Thyroid gland (tissue), 4 donors: Measurements from ENCODE around the gene PCDHB1. TPM values are rescaled to one million over a fixed set of nuclear protein-coding genes. Genes with fewer than 3 reads are reported as not detected.
"Not testable (repeated sequence)": the region's sequence is repeated elsewhere in the genome, so short reads cannot be mapped to it uniquely, and the experiment has no call there.

Source experiments
- DNase-seq, 2 donors: peaks; one replicate each; pipeline ENCODE4 v3.0.0-alpha.2; 2019
- H3K27ac ChIP-seq, 3 donors: fragments of 200-600 bp; sonication (generic); 1 replicate in 2 of 3; 2 replicates in 1 of 3; pipeline ENCODE4 v1.5.1; 2016 to 2019; ENCODE audit warnings: mild to moderate bottlenecking in 1 of 3, moderate library complexity in 1 of 3
- H3K27me3 ChIP-seq: fragments of 200-600 bp; sonication (generic); one replicate; pipeline ENCODE4 v1.5.1; 2019
- H3K36me3 ChIP-seq, 2 donors: fragments of 200-600 bp; sonication (generic); one replicate each; pipeline ENCODE4 v1.5.1; 2016 to 2019
- H3K4me1 ChIP-seq, 2 donors: fragments of 200-600 bp; sonication (generic); one replicate each; pipeline ENCODE4 v1.5.1; 2017 to 2019
- H3K4me3 ChIP-seq, 3 donors: fragments of 200-600 bp; sonication (generic); replicated peaks in 1 of 3; 1 replicate in 2 of 3; 2 replicates in 1 of 3; pipeline ENCODE4 v1.5.1; 2016; ENCODE audit warnings: mild to moderate bottlenecking in 1 of 3
- H3K9me3 ChIP-seq: fragments of 200-600 bp; sonication (generic); one replicate; pipeline ENCODE4 v1.5.1; 2017
- CTCF ChIP-seq, 6 experiments: fragments of 200-600 bp in 3 of 6; fragments of 450-650 bp in 3 of 6; sonication (generic) in 3 of 6; IDR thresholded peaks; one replicate each; pipeline ENCODE4 v1.5.1; 2016 to 2019; ENCODE audit warnings: antibody characterized with exemption in 6 of 6, mild to moderate bottlenecking in 2 of 6, inconsistent platforms in 1 of 6, moderate library complexity in 1 of 6
- POLR2A ChIP-seq, 2 donors: fragments of 450-650 bp; IDR thresholded peaks; one replicate each; pipeline ENCODE4 v1.6.1; 2017; ENCODE audit warnings: antibody characterized with exemption in 2 of 2, mild to moderate bottlenecking in 2 of 2, moderate library complexity in 1 of 2
- WGBS, 2 donors: methylation state at CpG; one replicate each; pipeline ENCODE4 v1.1.5; 2017; 5-methylcytosine and 5-hydroxymethylcytosine counted together
- intact Hi-C: fragments of 100-400 bp; cut with DNase I; formaldehyde crosslinking; loops from one replicate; pipeline ENCODE4 v1.15.1; 2023
- total RNA-seq, 4 donors: library from RNA; depleted of rRNA; stranded (reverse); fragments of >200 nt; gene quantifications; one replicate each; pipeline ENCODE4 v1.2.3, GENCODE V29; 2016

PCDHB1 gene
- total RNA-seq, 4 donors from 2014 or later, result under 0.01 TPM; not detected in 3

- H3K9me3 ChIP-seq, result no peaks in the 10 kb centered on the region
- DNase-seq, result peak; percentile 18 to 24
- intact Hi-C loops, result no loop called here
- H3K4me3 ChIP-seq, result no peak within 1 kb of the TSS
- WGBS, 2 donors, result 13 to 22% methylated on average over 19 of the region's 19 CpGs
- TF ChIP-seq POLR2A (IDR thresholded peaks at IDR 0.05) (no peak), CTCF (IDR thresholded peaks at IDR 0.05) (peak in 2 of 6 experiments; percentile 29 to 48)
- no peaks in the 10 kb centered on the region for H3K27me3 ChIP-seq
- no peak within 1 kb of the TSS for H3K27ac ChIP-seq
- no peaks in the 10 kb centered on the region for H3K36me3 ChIP-seq
- H3K4me1 ChIP-seq, result no peaks in the 10 kb centered on the region
Measured at GRCh38 chr5:141100243-141100805, 49.1 kb downstream of the PCDHB1 start, which contains the start of gene PCDHB3. Gene PCDHB3, plus strand, starts transcription at chr5:141100473. Its CDS starts 177 bp downstream, at chr5:141100650.

- Histone ChIP-seq H3K4me1 (no peaks in the 10 kb centered on the region), H3K4me3 (no peak overlapping the region), H3K9me3 (no peaks in the 10 kb centered on the region), H3K27ac (no peak overlapping the region), H3K27me3 (no peaks in the 10 kb centered on the region), H3K36me3 (no peaks in the 10 kb centered on the region)
- intact Hi-C loops, result no loop called here
- DNase-seq, result no peak
- no peak for TF ChIP-seq CTCF (IDR thresholded peaks at IDR 0.05)
- TF ChIP-seq POLR2A (IDR thresholded peaks at IDR 0.05), result no peak
- 29 to 56% methylated on average over 19 to 20 of the region's 20 CpGs for WGBS, 2 donors
Measured at GRCh38 chr5:141101059-141101458, 49.9 kb downstream of the PCDHB1 start.

- DNase-seq, H3K27me3 ChIP-seq, H3K36me3 ChIP-seq, H3K4me3 ChIP-seq, H3K9me3 ChIP-seq, intact Hi-C loops, H3K27ac ChIP-seq, H3K4me1 ChIP-seq: not testable (repeated sequence)
- 14 to 48% methylated on average over 8 to 9 of the region's 39 CpGs for WGBS, 2 donors
Measured at GRCh38 chr5:141102070-141102469, 50.9 kb downstream of the PCDHB1 start.

GRCh38 chr5:141102471-141102870 lies 51.3 kb downstream of the PCDHB1 start:
- no CpG with 5 or more reads among the region's 38 CpGs for WGBS, 2 donors
- H3K27me3 ChIP-seq, DNase-seq, H3K9me3 ChIP-seq, intact Hi-C loops, H3K36me3 ChIP-seq, H3K4me1 ChIP-seq, H3K4me3 ChIP-seq, H3K27ac ChIP-seq: not testable (repeated sequence)

- H3K27ac ChIP-seq, result no peak overlapping the region
- no peak for TF ChIP-seq POLR2A (IDR thresholded peaks at IDR 0.05)
- no peak for TF ChIP-seq CTCF (IDR thresholded peaks at IDR 0.05)
- intact Hi-C loops, result no loop called here
- no peaks in the 10 kb centered on the region for H3K36me3 ChIP-seq
- no peak for DNase-seq
- no peak overlapping the region for H3K4me3 ChIP-seq
- 74 to 82% methylated on average over 2 of the region's 2 CpGs for WGBS, 2 donors
- H3K27me3 ChIP-seq, result no peaks in the 10 kb centered on the region
- H3K9me3 ChIP-seq, result no peaks in the 10 kb centered on the region
- H3K4me1 ChIP-seq, result no peaks in the 10 kb centered on the region
Measured at GRCh38 chr5:141105350-141105749, 54.2 kb downstream of the PCDHB1 start.

Other genes with a start within 250 kb of the PCDHB1 start
- gene PCDHA4, start 244.3 kb upstream of the PCDHB1 start, total RNA-seq, result 1 to 10 TPM in 1 of 4 donors, under 1 TPM in 3; 0.40 to 2.1 (median 0.69) TPM
- under 1 TPM; 0.33 to 0.54 (median 0.45) TPM for gene PCDHA5, start 229.8 kb upstream of the PCDHB1 start, total RNA-seq
- 1 to 10 TPM in 2 of 4 donors, under 1 TPM in 2; 0.29 to 1.3 (median 1.0) TPM for gene PCDHA6, start 223.4 kb upstream of the PCDHB1 start, total RNA-seq
- gene PCDHA7, start 217.1 kb upstream of the PCDHB1 start, total RNA-seq, result under 1 TPM; 0.45 to 0.88 (median 0.54) TPM
- gene PCDHA8, start 210.2 kb upstream of the PCDHB1 start, total RNA-seq, result under 1 TPM in 3 of 4 donors, not detected in 1; 0.27 to 0.93 (median 0.33) TPM
- under 1 TPM; 0.17 to 0.54 (median 0.29) TPM for gene PCDHA9, start 203.0 kb upstream of the PCDHB1 start, total RNA-seq
- gene PCDHA10, start 195.5 kb upstream of the PCDHB1 start, total RNA-seq, result 10 to 100 TPM in 2 of 4 donors, 1 to 10 TPM in 2; 6.0 to 11.8 (median 9.2) TPM
- 1 to 10 TPM; 1.8 to 4.2 (median 2.1) TPM for gene PCDHA11, start 182.4 kb upstream of the PCDHB1 start, total RNA-seq
- gene PCDHA12, start 176.1 kb upstream of the PCDHB1 start, total RNA-seq, result 1 to 10 TPM; 3.3 to 9.6 (median 6.1) TPM
- gene PCDHA13, start 169.2 kb upstream of the PCDHB1 start, total RNA-seq, result 1 to 10 TPM; 1.8 to 4.0 (median 3.1) TPM
- 1 to 10 TPM; 3.0 to 6.4 (median 3.5) TPM for gene PCDHAC1, start 125.1 kb upstream of the PCDHB1 start, total RNA-seq
- 1 to 10 TPM; 2.0 to 5.4 (median 3.4) TPM for gene PCDHAC2, start 84.9 kb upstream of the PCDHB1 start, total RNA-seq
- 1 to 10 TPM; 1.2 to 4.2 (median 3.2) TPM for gene PCDHB2, start 43.2 kb downstream of the PCDHB1 start, total RNA-seq
- gene PCDHB3, start 49.1 kb downstream of the PCDHB1 start, total RNA-seq, result 1 to 10 TPM in 3 of 4 donors, under 1 TPM in 1; 0.81 to 3.0 (median 2.4) TPM
- gene PCDHB4, start 70.4 kb downstream of the PCDHB1 start, total RNA-seq, result 1 to 10 TPM; 2.0 to 8.7 (median 3.5) TPM
- 10 to 100 TPM in 2 of 4 donors, 1 to 10 TPM in 2; 7.1 to 21.4 (median 11.1) TPM for gene PCDHB5, start 83.8 kb downstream of the PCDHB1 start, total RNA-seq
- gene PCDHB6, start 98.7 kb downstream of the PCDHB1 start, total RNA-seq, result 1 to 10 TPM in 2 of 4 donors, under 1 TPM in 2; 0.13 to 2.4 (median 0.71) TPM
- gene PCDHB7, start 121.3 kb downstream of the PCDHB1 start, total RNA-seq, result 1 to 10 TPM in 3 of 4 donors, under 1 TPM in 1; 0.67 to 2.8 (median 2.1) TPM
- gene PCDHB8, start 126.4 kb downstream of the PCDHB1 start, total RNA-seq, result 1 to 10 TPM in 3 of 4 donors, under 1 TPM in 1; 0.67 to 2.6 (median 1.8) TPM
- gene PCDHB16, start 131.0 kb downstream of the PCDHB1 start, total RNA-seq, result 1 to 10 TPM; 3.5 to 4.8 (median 4.1) TPM
- gene PCDHB9, start 135.8 kb downstream of the PCDHB1 start, total RNA-seq, result 1 to 10 TPM; 2.0 to 3.9 (median 3.0) TPM
- gene PCDHB10, start 141.0 kb downstream of the PCDHB1 start, total RNA-seq, result 1 to 10 TPM; 1.6 to 3.1 (median 2.4) TPM
- 1 to 10 TPM; 2.0 to 3.4 (median 2.5) TPM for gene PCDHB11, start 148.3 kb downstream of the PCDHB1 start, total RNA-seq
- gene PCDHB12, start 157.3 kb downstream of the PCDHB1 start, total RNA-seq, result 1 to 10 TPM; 1.1 to 3.6 (median 2.4) TPM
- gene PCDHB13, start 162.5 kb downstream of the PCDHB1 start, total RNA-seq, result 1 to 10 TPM; 4.0 to 7.2 (median 5.2) TPM
- gene PCDHB14, start 172.0 kb downstream of the PCDHB1 start, total RNA-seq, result 1 to 10 TPM; 3.5 to 6.5 (median 4.0) TPM
- 1 to 10 TPM; 3.8 to 6.8 (median 5.5) TPM for gene PCDHB15, start 194.0 kb downstream of the PCDHB1 start, total RNA-seq